ENCODE data around the gene AKAP11.

Gene AKAP11

GRCh38 chr13:42274386-42275097, 2.6 kb downstream of the AKAP11 start:
- TF ChIP-seq REST (IDR thresholded peaks at IDR 0.05; ENCODE audit: insufficient read depth in 1 of 2, low read depth in 2 of 2, low read length in 2 of 2) (no peak), FOXP2 (optimal IDR thresholded peaks at IDR 0.05; ENCODE audit: borderline replicate concordance, extremely low read depth, extremely low read length, insufficient read depth) (no peak), TAF1 (IDR thresholded peaks at IDR 0.05; ENCODE audit: borderline replicate concordance, insufficient read depth, low read length) (no peak), POLR2AphosphoS5 (IDR thresholded peaks at IDR 0.05; ENCODE audit: low read depth, low read length) (no peak), SIN3A (IDR thresholded peaks at IDR 0.05; ENCODE audit: borderline replicate concordance, insufficient read depth, low read length) (no peak)

DNA sequence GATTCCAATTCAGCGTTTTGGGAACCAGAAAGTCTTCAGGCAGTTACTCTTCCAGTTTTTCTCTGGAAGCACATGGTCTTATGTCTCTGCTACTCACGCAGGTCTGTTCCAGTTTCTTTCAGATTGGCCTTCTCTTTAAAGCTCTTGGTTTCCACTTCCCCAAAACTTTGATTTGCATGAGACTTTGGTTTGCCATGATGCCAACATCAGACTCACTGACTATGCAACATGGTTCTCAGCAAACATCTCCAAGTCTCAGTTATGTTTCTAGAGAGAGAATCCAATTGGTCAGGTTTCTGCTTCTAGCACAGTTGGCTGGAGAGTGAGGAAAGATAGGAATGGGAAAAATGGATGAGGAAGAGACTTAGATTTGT, 3.1 kb downstream of the AKAP11 start:
- no peak for TF ChIP-seq POLR2AphosphoS5 (IDR thresholded peaks at IDR 0.05; ENCODE audit: low read depth, low read length)
- no peak for TF ChIP-seq SIN3A (IDR thresholded peaks at IDR 0.05; ENCODE audit: borderline replicate concordance, insufficient read depth, low read length)
- no peak for TF ChIP-seq REST (IDR thresholded peaks at IDR 0.05; ENCODE audit: insufficient read depth in 1 of 2, low read depth in 2 of 2, low read length in 2 of 2)
- TF ChIP-seq FOXP2 (optimal IDR thresholded peaks at IDR 0.05; ENCODE audit: borderline replicate concordance, extremely low read depth, extremely low read length, insufficient read depth), result no peak
- TF ChIP-seq TAF1 (IDR thresholded peaks at IDR 0.05; ENCODE audit: borderline replicate concordance, insufficient read depth, low read length), result no peak

DNA sequence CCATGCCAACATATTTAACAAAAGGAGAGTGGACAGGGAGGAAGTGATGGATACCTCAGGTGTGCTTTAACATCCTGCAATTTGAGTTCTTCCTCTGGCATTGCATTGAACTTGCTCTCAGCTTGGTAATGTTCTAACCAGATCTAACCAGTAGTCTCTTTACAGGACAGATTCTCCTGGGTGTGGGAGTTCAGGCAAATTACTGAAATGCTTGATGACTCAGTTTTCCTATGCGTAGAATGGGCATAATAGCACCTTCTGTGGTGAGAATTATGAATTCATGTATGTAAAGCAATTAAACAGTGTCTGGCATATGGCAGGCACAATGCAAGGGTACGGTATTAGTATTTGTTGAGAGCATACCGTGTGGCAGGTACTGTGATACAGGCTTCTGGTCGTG, 3.6 kb downstream of the AKAP11 start:
- no peak for TF ChIP-seq TAF1 (IDR thresholded peaks at IDR 0.05; ENCODE audit: borderline replicate concordance, insufficient read depth, low read length)
- TF ChIP-seq FOXP2 (optimal IDR thresholded peaks at IDR 0.05; ENCODE audit: borderline replicate concordance, extremely low read depth, extremely low read length, insufficient read depth), result no peak
- no peak for TF ChIP-seq REST (IDR thresholded peaks at IDR 0.05; ENCODE audit: insufficient read depth in 1 of 2, low read depth in 2 of 2, low read length in 2 of 2)
- no peak for TF ChIP-seq SIN3A (IDR thresholded peaks at IDR 0.05; ENCODE audit: borderline replicate concordance, insufficient read depth, low read length)
- no peak for TF ChIP-seq POLR2AphosphoS5 (IDR thresholded peaks at IDR 0.05; ENCODE audit: low read depth, low read length)

- TF ChIP-seq SIN3A (IDR thresholded peaks at IDR 0.05; ENCODE audit: borderline replicate concordance, insufficient read depth, low read length) (no peak), FOXP2 (optimal IDR thresholded peaks at IDR 0.05; ENCODE audit: borderline replicate concordance, extremely low read depth, extremely low read length, insufficient read depth) (no peak), REST (IDR thresholded peaks at IDR 0.05; ENCODE audit: insufficient read depth in 1 of 2, low read depth in 2 of 2, low read length in 2 of 2) (no peak), POLR2AphosphoS5 (IDR thresholded peaks at IDR 0.05; ENCODE audit: low read depth, low read length) (no peak), TAF1 (IDR thresholded peaks at IDR 0.05; ENCODE audit: borderline replicate concordance, insufficient read depth, low read length) (no peak)
Observed at GRCh38 chr13:42276683-42277082, 4.7 kb downstream of the AKAP11 start.
